Progenitor cell of endocrine pancreas (in vitro differentiated cells): ENCODE results near the gene LMOD2. TPM values are rescaled to one million over a fixed set of nuclear protein-coding genes. Genes with fewer than 3 reads are reported as not detected.
A peak's percentile ranks its signal among the peaks of the same experiment; 100 is the strongest.
"Not testable (repeated sequence)": the region's sequence is repeated elsewhere in the genome, so short reads cannot be mapped to it uniquely, and the experiment has no call there.

Experiments
- DNase-seq: peaks from one replicate; pipeline ENCODE4 v3.0.0; 2021; ENCODE audit warnings: low spot score; ENCODE audit not compliant: unreplicated experiment
- H3K27ac Mint-ChIP-seq: 2 replicates; pipeline ENCODE4 v1.8.0; 2021; ENCODE audit warnings: mild to moderate bottlenecking, moderate library complexity, mixed read lengths
- H3K27me3 Mint-ChIP-seq: 2 replicates; pipeline ENCODE4 v1.8.0; 2021; ENCODE audit warnings: mixed read lengths
- H3K36me3 Mint-ChIP-seq: 2 replicates; pipeline ENCODE4 v1.8.0; 2022; ENCODE audit warnings: mixed read lengths; ENCODE audit not compliant: insufficient read depth
- H3K4me1 Mint-ChIP-seq: 2 replicates; pipeline ENCODE4 v1.8.0; 2021; ENCODE audit warnings: low read depth, mixed read lengths
- H3K4me3 Mint-ChIP-seq: 2 replicates; pipeline ENCODE4 v1.8.0; 2021; ENCODE audit warnings: low read depth, mild to moderate bottlenecking, moderate library complexity, mixed read lengths
- H3K9me3 Mint-ChIP-seq: 2 replicates; pipeline ENCODE4 v1.8.0; 2021; ENCODE audit warnings: low read depth, mixed read lengths
- CTCF ChIP-seq: fragments of 200-600 bp; sonication (generic); IDR thresholded peaks from one replicate; pipeline ENCODE4 v1.5.0; 2021; ENCODE audit warnings: antibody characterized with exemption, mild to moderate bottlenecking; ENCODE audit not compliant: unreplicated experiment
- total RNA-seq: library from RNA; stranded (reverse); gene quantifications from 2 replicates; pipeline ENCODE4 v1.2.1, GENCODE V29; 2021

The LMOD2 gene
- total RNA-seq, 1 donor from 2014 or later, result not detected

- Mint-ChIP-seq H3K4me3 (no peak overlapping the region), H3K9me3 (peaks cover 1% of the 10 kb centered on the region), H3K27ac (no peak overlapping the region), H3K4me1 (peaks cover 8% of the 10 kb centered on the region), H3K27me3 (no peaks in the 10 kb centered on the region), H3K36me3 (no peaks in the 10 kb centered on the region)
- TF ChIP-seq CTCF, result no peak
- DNase-seq, result no peak
Observed at GRCh38 chr7:123633553-123633952, 22.1 kb upstream of the LMOD2 start.

- not testable (repeated sequence) for H3K36me3 Mint-ChIP-seq, H3K27me3 Mint-ChIP-seq, H3K4me3 Mint-ChIP-seq, H3K9me3 Mint-ChIP-seq, DNase-seq, H3K27ac Mint-ChIP-seq, H3K4me1 Mint-ChIP-seq
Observed at GRCh38 chr7:123634011-123634573, 21.6 kb upstream of the LMOD2 start.

- Mint-ChIP-seq H3K36me3 (no peaks in the 10 kb centered on the region), H3K27ac (no peak overlapping the region), H3K9me3 (peaks cover 3% of the 10 kb centered on the region), H3K4me1 (peaks cover 8% of the 10 kb centered on the region), H3K4me3 (no peak overlapping the region), H3K27me3 (no peaks in the 10 kb centered on the region)
- peak; percentile 68 for TF ChIP-seq CTCF
- DNase-seq, result no peak
Observed at GRCh38 chr7:123635551-123636359, 19.9 kb upstream of the LMOD2 start.

- no peaks in the 10 kb centered on the region for H3K27me3 Mint-ChIP-seq
- no peaks in the 10 kb centered on the region for H3K36me3 Mint-ChIP-seq
- peaks cover 6% of the 10 kb centered on the region for H3K9me3 Mint-ChIP-seq
- no peak for DNase-seq
- peaks cover 8% of the 10 kb centered on the region for H3K4me1 Mint-ChIP-seq
- H3K4me3 Mint-ChIP-seq, result no peak overlapping the region
- TF ChIP-seq CTCF, result no peak
- H3K27ac Mint-ChIP-seq, result peak overlapping the region; percentile 46
Observed at GRCh38 chr7:123637203-123637602, 18.5 kb upstream of the LMOD2 start.

GRCh38 chr7:123637878-123638277, 17.8 kb upstream of the LMOD2 start:
- TF ChIP-seq CTCF, result no peak
- H3K4me1 Mint-ChIP-seq, result peaks cover 8% of the 10 kb centered on the region
- H3K27ac Mint-ChIP-seq, result no peak overlapping the region
- no peaks in the 10 kb centered on the region for H3K36me3 Mint-ChIP-seq
- H3K27me3 Mint-ChIP-seq, result no peaks in the 10 kb centered on the region
- peaks cover 6% of the 10 kb centered on the region for H3K9me3 Mint-ChIP-seq
- no peak for DNase-seq
- H3K4me3 Mint-ChIP-seq, result no peak overlapping the region

GRCh38 chr7:123639631-123640030, 16.0 kb upstream of the LMOD2 start:
- no peak for DNase-seq
- Mint-ChIP-seq H3K27me3 (no peaks in the 10 kb centered on the region), H3K27ac (no peak overlapping the region), H3K9me3 (peaks cover 6% of the 10 kb centered on the region), H3K4me3 (no peak overlapping the region), H3K36me3 (no peaks in the 10 kb centered on the region), H3K4me1 (peaks cover 25% of the 10 kb centered on the region)
- TF ChIP-seq CTCF, result no peak
